HG03095 (cell line): ENCODE data around the gene TFG.
A peak's percentile ranks its signal among the peaks of the same experiment; 100 is the strongest.

Source experiments
- ATAC-seq: cut with Tn5 transposase; IDR thresholded peaks from one replicate; pipeline ENCODE4 v1.9.1; 2021; ENCODE audit warnings: moderate library complexity; ENCODE audit not compliant: unreplicated experiment

TFG gene

GRCh38 chr3:100703865-100704264, 5.4 kb upstream of the TFG start:
- ATAC-seq, result no peak

GRCh38 chr3:100706365-100706764, 2.9 kb upstream of the TFG start:
- no peak for ATAC-seq

GRCh38 chr3:100708644-100708988, 678 bp upstream of the TFG start:
- ATAC-seq, result no peak

- ATAC-seq, result no peak
Observed at GRCh38 chr3:100709842-100710260, 557 bp downstream of the TFG start.

- ATAC-seq, result peak; percentile 35
Observed at GRCh38 chr3:100710261-100710968, 1.1 kb downstream of the TFG start.

- ATAC-seq, result no peak
Observed at GRCh38 chr3:100715176-100715575, 5.9 kb downstream of the TFG start.

- no peak for ATAC-seq
Observed at GRCh38 chr3:100717063-100717462, 7.8 kb downstream of the TFG start.

GRCh38 chr3:100717637-100718487, 8.6 kb downstream of the TFG start:
- ATAC-seq, result no peak

- ATAC-seq, result no peak
Observed at GRCh38 chr3:100719136-100719535, 9.8 kb downstream of the TFG start.

- ATAC-seq, result no peak
Observed at GRCh38 chr3:100720426-100720825, 11.1 kb downstream of the TFG start.

GRCh38 chr3:100725935-100726513, 16.7 kb downstream of the TFG start:
- ATAC-seq, result no peak

GRCh38 chr3:100726706-100727105, 17.4 kb downstream of the TFG start:
- ATAC-seq, result no peak

- peak; percentile 54 for ATAC-seq
Observed at GRCh38 chr3:100730524-100730923, 21.2 kb downstream of the TFG start.

GRCh38 chr3:100732435-100732834, 23.1 kb downstream of the TFG start:
- no peak for ATAC-seq

- ATAC-seq, result no peak
Observed at GRCh38 chr3:100737334-100737733, 28.0 kb downstream of the TFG start.

- ATAC-seq, result no peak
Observed at GRCh38 chr3:100740207-100740606, 30.9 kb downstream of the TFG start.

- ATAC-seq, result no peak
Observed at GRCh38 chr3:100743535-100743934, 34.2 kb downstream of the TFG start.

GRCh38 chr3:100744671-100745070, 35.4 kb downstream of the TFG start:
- ATAC-seq, result no peak

GRCh38 chr3:100745617-100746016, 36.3 kb downstream of the TFG start:
- ATAC-seq, result no peak

GRCh38 chr3:100746092-100746491, 36.8 kb downstream of the TFG start:
- no peak for ATAC-seq

GRCh38 chr3:100748220-100748619, 38.9 kb downstream of the TFG start:
- ATAC-seq, result no peak

- ATAC-seq, result no peak
Observed at GRCh38 chr3:100748967-100749366, 39.7 kb downstream of the TFG start.
